SK-N-SH treated with all-trans-retinoic acid at 6 μM for 48 hours (cell line): ENCODE results near the gene TEAD1.

Experiments used
- ATAC-seq: fragments of 200-7000 bp; cut with Tn5 transposase; 3 replicates; pipeline ENCODE4 v1.9.1; 2020; ENCODE audit warnings: mild to moderate bottlenecking, moderate library complexity
- ARNTL ChIP-seq: fragments of 450-650 bp; formaldehyde crosslinking; IDR thresholded peaks from 2 replicates; pipeline ENCODE4 v1.5.0; 2020; ENCODE audit warnings: low read depth, mild to moderate bottlenecking, moderate library complexity, borderline replicate concordance
- CREB5 ChIP-seq: fragments of 250-450 bp; sonication (Bioruptor Pico); IDR thresholded peaks from 2 replicates; pipeline ENCODE4 v1.5.1; 2020; ENCODE audit warnings: low read depth, mild to moderate bottlenecking, moderate library complexity
- CSDC2 ChIP-seq: fragments of 250-450 bp; sonication (Bioruptor Pico); IDR thresholded peaks from 2 replicates; pipeline ENCODE4 v1.5.0; 2020; ENCODE audit warnings: mild to moderate bottlenecking, moderate library complexity
- ESRRG ChIP-seq: fragments of 250-450 bp; sonication (Bioruptor Pico); IDR thresholded peaks from 2 replicates; pipeline ENCODE4 v1.6.1; 2021; ENCODE audit warnings: mild to moderate bottlenecking
- GLIS3 ChIP-seq: fragments of 250-450 bp; sonication (Bioruptor Pico); IDR thresholded peaks from 2 replicates; pipeline ENCODE4 v1.5.0; 2020; ENCODE audit warnings: mild to moderate bottlenecking, moderate library complexity
- OSR1 ChIP-seq: fragments of 250-450 bp; sonication (Bioruptor Pico); IDR thresholded peaks from 2 replicates; pipeline ENCODE4 v1.8.0; 2022; ENCODE audit warnings: moderate library complexity, mild to moderate bottlenecking, inconsistent platforms
- PATZ1 ChIP-seq: fragments of 250-450 bp; sonication (Bioruptor Pico); IDR thresholded peaks from 2 replicates; pipeline ENCODE4 v1.8.0; 2020; ENCODE audit warnings: mild to moderate bottlenecking, moderate library complexity, borderline replicate concordance
- POU6F1 ChIP-seq: fragments of 250-450 bp; sonication (Bioruptor Pico); IDR thresholded peaks from 2 replicates; pipeline ENCODE4 v1.8.0; 2021; ENCODE audit warnings: low read depth, mild to moderate bottlenecking, moderate library complexity, borderline replicate concordance
- PPARA ChIP-seq: fragments of 250-450 bp; sonication (Bioruptor Pico); IDR thresholded peaks from 2 replicates; pipeline ENCODE4 v1.5.0; 2020; ENCODE audit warnings: mild to moderate bottlenecking, borderline replicate concordance
- SNAI2 ChIP-seq: fragments of 250-450 bp; sonication (Bioruptor Pico); IDR thresholded peaks from 2 replicates; pipeline ENCODE4 v1.5.0; 2020; ENCODE audit warnings: mild to moderate bottlenecking, moderate library complexity
- TCF4 ChIP-seq: fragments of 250-450 bp; sonication (Bioruptor Pico); IDR thresholded peaks from 2 replicates; pipeline ENCODE4 v1.8.0; 2021; ENCODE audit warnings: mild to moderate bottlenecking, moderate library complexity, borderline replicate concordance
- TOX ChIP-seq: fragments of 250-450 bp; sonication (Bioruptor Pico); IDR thresholded peaks from 2 replicates; pipeline ENCODE4 v1.8.0; 2021; ENCODE audit warnings: mild to moderate bottlenecking, moderate library complexity, borderline replicate concordance
- TSHZ2 ChIP-seq: fragments of 250-450 bp; sonication (Bioruptor Pico); IDR thresholded peaks from 2 replicates; pipeline ENCODE4 v1.5.0; 2020; ENCODE audit warnings: mild to moderate bottlenecking, moderate library complexity
- ZFP3 ChIP-seq: fragments of 250-450 bp; sonication (Bioruptor Pico); IDR thresholded peaks from 2 replicates; pipeline ENCODE4 v1.5.0; 2020; ENCODE audit warnings: mild to moderate bottlenecking, moderate library complexity
- ZNF565 ChIP-seq: fragments of 450-650 bp; formaldehyde crosslinking; conservative IDR thresholded peaks from 2 replicates; pipeline ENCODE4 v1.5.0; 2020; ENCODE audit warnings: low read depth, mild to moderate bottlenecking, moderate library complexity
- ZNF70 ChIP-seq: fragments of 450-650 bp; formaldehyde crosslinking; IDR thresholded peaks from 2 replicates; pipeline ENCODE4 v1.5.0; 2020; ENCODE audit warnings: mild to moderate bottlenecking, moderate library complexity
- ZNF8 ChIP-seq: fragments of 450-650 bp; formaldehyde crosslinking; IDR thresholded peaks from 2 replicates; pipeline ENCODE4 v1.5.0; 2020; ENCODE audit warnings: mild to moderate bottlenecking, moderate library complexity

The TEAD1 gene

GRCh38 chr11:12771875-12772274 is 97.7 kb downstream of the TEAD1 start:
- 0 out of 3 replicates have a peak, but pooled peaks have one; percentile 6 for ATAC-seq
- no peak for TF ChIP-seq TOX (CRISPR knock-in tag)

- TF ChIP-seq CREB5 (CRISPR knock-in tag) (no peak), SNAI2 (CRISPR knock-in tag) (no peak), ZNF8 (no peak), ZNF565 (no peak), ZNF70 (no peak), ARNTL (CRISPR knock-in tag) (no peak), ESRRG (CRISPR knock-in tag) (no peak), POU6F1 (CRISPR knock-in tag) (no peak)
- 0 out of 3 replicates have a peak, but pooled peaks have one; percentile 3 for ATAC-seq
Measured at GRCh38 chr11:12772324-12772723, 98.1 kb downstream of the TEAD1 start.

- TF ChIP-seq TSHZ2: no peak
- ATAC-seq: no peak
Measured at GRCh38 chr11:12773591-12773990, 99.4 kb downstream of the TEAD1 start.

- no peak for ATAC-seq
- no peak for TF ChIP-seq PPARA (CRISPR knock-in tag)
- no peak for TF ChIP-seq GLIS3 (CRISPR knock-in tag)
- TF ChIP-seq OSR1 (CRISPR knock-in tag): no peak
- no peak for TF ChIP-seq PATZ1 (CRISPR knock-in tag)
- TF ChIP-seq ZFP3 (CRISPR knock-in tag): no peak
Measured at GRCh38 chr11:12775955-12776354, 101.7 kb downstream of the TEAD1 start.

- ATAC-seq: peak; percentile 55
- TF ChIP-seq CSDC2 (CRISPR knock-in tag) (no peak), TCF4 (CRISPR knock-in tag) (peak; percentile 27; the same call in 1 of the 2 replicates), POU6F1 (CRISPR knock-in tag) (no peak)
Measured at GRCh38 chr11:12777208-12777874, 103.1 kb downstream of the TEAD1 start.
